A673 (cell line): ENCODE results near the gene MAPK11. TPM values are rescaled to one million over a fixed set of nuclear protein-coding genes. Genes with fewer than 3 reads are reported as not detected.
A peak's percentile ranks its signal among the peaks of the same experiment; 100 is the strongest.

Experiments
- BruUV-seq: library from RNA; stranded (reverse); fragments of 400-500 nt; replicated peaks from 2 replicates; lab custom pipeline; 2021; lab: Mats Ljungman, UMichigan
- CTCF ChIA-PET: fragments of 300-600 bp; sonication (Branson Sonifier 250); formaldehyde crosslinking; loops from one replicate; lab custom pipeline; 2022; ENCODE audit warnings: antibody characterized with exemption; lab: Charles Lee
- POLR2A ChIA-PET: fragments of 300-600 bp; sonication (Branson Sonifier 250); formaldehyde crosslinking; loops from one replicate; lab custom pipeline; 2022; ENCODE audit warnings: antibody characterized with exemption; ENCODE audit not compliant: low non-redundant PET; lab: Charles Lee
- DNase-seq: peaks from one replicate; pipeline ENCODE4 v3.0.0-alpha.2; 2015; ENCODE audit warnings: low spot score
- H3K27ac ChIP-seq: fragments of 200-600 bp; sonication (generic); 2 replicates; pipeline ENCODE4 v1.5.1; 2016; ENCODE audit warnings: mixed run types, low read depth, mild to moderate bottlenecking, mixed read lengths, antibody characterized with exemption, low read length; ENCODE audit not compliant: poor library complexity, severe bottlenecking
- H3K27me3 ChIP-seq: fragments of 200-600 bp; sonication (generic); replicated peaks from 2 replicates; pipeline ENCODE4 v1.6.1; 2017; ENCODE audit warnings: mixed run types, low read depth, mild to moderate bottlenecking, mixed read lengths, antibody characterized with exemption, low read length; ENCODE audit not compliant: insufficient read depth, poor library complexity
- H3K36me3 ChIP-seq: fragments of 200-600 bp; sonication (generic); 2 replicates; pipeline ENCODE4 v1.6.1; 2016; ENCODE audit warnings: mixed run types, mild to moderate bottlenecking, mixed read lengths, antibody characterized with exemption, low read length; ENCODE audit not compliant: insufficient read depth, poor library complexity, severe bottlenecking
- H3K4me1 ChIP-seq: fragments of 200-600 bp; sonication (generic); 2 replicates; pipeline ENCODE4 v1.6.1; 2017; ENCODE audit warnings: mixed run types, mild to moderate bottlenecking, mixed read lengths, antibody characterized with exemption, low read length; ENCODE audit not compliant: insufficient read depth, poor library complexity, severe bottlenecking
- H3K4me3 ChIP-seq: fragments of 200-600 bp; sonication (generic); 2 replicates; pipeline ENCODE4 v1.5.1; 2016; ENCODE audit warnings: low read depth, mixed run types, mild to moderate bottlenecking, mixed read lengths, low read length; ENCODE audit not compliant: poor library complexity, severe bottlenecking
- H3K9me3 ChIP-seq: fragments of 200-600 bp; sonication (generic); 2 replicates; pipeline ENCODE4 v1.6.1; 2016; ENCODE audit warnings: mixed run types, low read depth, mild to moderate bottlenecking, mixed read lengths, antibody characterized with exemption, low read length; ENCODE audit not compliant: poor library complexity, severe bottlenecking
- CTCF ChIP-seq: fragments of 300-800, 200-600 bp; sonication (generic); conservative IDR thresholded peaks from 2 replicates; pipeline ENCODE4 v1.5.1; 2017; ENCODE audit warnings: low read depth, mild to moderate bottlenecking, antibody characterized with exemption, low read length, moderate library complexity, mixed read lengths
- EZH2 ChIP-seq: fragments of 200-600 bp; sonication (generic); IDR thresholded peaks from 2 replicates; pipeline ENCODE4 v1.6.1; 2017; ENCODE audit warnings: borderline replicate concordance, low read depth, mild to moderate bottlenecking, mixed read lengths, antibody characterized with exemption, low read length; ENCODE audit not compliant: poor library complexity, severe bottlenecking
- intact Hi-C: fragments of 100-400 bp; cut with micrococcal nuclease; formaldehyde crosslinking; loops from one replicate; pipeline ENCODE4 v1.10.0; 2022; ENCODE audit not compliant: unreplicated experiment
- total RNA-seq: library from RNA; stranded (reverse); gene quantifications from 2 replicates; pipeline ENCODE4 v1.2.3, GENCODE V29; 2021

MAPK11 gene
- total RNA-seq, 1 experiment from 2014 or later: 5.4 TPM

GRCh38 chr22:50251477-50252081 is 18.6 kb downstream of the MAPK11 start:
- Histone ChIP-seq H3K36me3 (peaks cover 13% of the 10 kb centered on the region), H3K9me3 (no peaks in the 10 kb centered on the region), H3K4me3 (peak overlapping the region; percentile 78), H3K4me1 (peaks cover 7% of the 10 kb centered on the region), H3K27ac (peak overlapping the region; percentile 44), H3K27me3 (no peaks in the 10 kb centered on the region)
- no TSS peak for BruUV-seq
- intact Hi-C loops: loop anchor here (2.0 kb wide), 1 partner anchor 91 kb away; the partner anchor contains the start of gene PPP6R2
- no peak for DNase-seq
- POLR2A ChIA-PET: interaction anchor here (0.6 to 0.7 kb wide), 2 partner anchors 250 to 368 kb away, joined by 3 read pairs; no protein-coding TSS in a partner anchor
- TF ChIP-seq EZH2 (no peak), CTCF (no peak)
- CTCF ChIA-PET: interaction anchor here (0.5 to 1.2 kb wide), 3 partner anchors 20 to 81 kb away, joined by 3 to 5 read pairs (median 4); partner anchors contain the start of gene PLXNB2

GRCh38 chr22:50250555-50251476 is 19.4 kb downstream of the MAPK11 start, which contains the start of gene HDAC10:
TSS of gene HDAC10 (minus strand) at chr22:50251265. CDS start at chr22:50251032, 233 bp downstream.
- Histone ChIP-seq H3K4me3 (peak within 1 kb of the TSS; percentile 78), H3K27me3 (no peaks in the 10 kb centered on the region), H3K9me3 (no peaks in the 10 kb centered on the region), H3K27ac (peak within 1 kb of the TSS; percentile 87), H3K36me3 (peaks cover 19% of the 10 kb centered on the region), H3K4me1 (peaks cover 7% of the 10 kb centered on the region)
- ChIA-PET CTCF (interaction anchor here (0.5 to 1.2 kb wide), 4 partner anchors 21 to 370 kb away, joined by 3 to 5 read pairs (median 4); partner anchors contain the start of gene PLXNB2), POLR2A (interaction anchor here (0.6 kb wide), 1 partner anchor 251 kb away, joined by 3 read pairs; no protein-coding TSS in a partner anchor)
- TSS peak; percentile 18 for BruUV-seq
- intact Hi-C loops: loop anchor here (2.0 kb wide), 1 partner anchor 92 kb away; the partner anchor contains the start of gene PPP6R2
- DNase-seq: peak; percentile 93
- TF ChIP-seq CTCF: no peak
- no peak for TF ChIP-seq EZH2

GRCh38 chr22:50250249-50250554 is 20.0 kb downstream of the MAPK11 start:
- no peak for DNase-seq
- Histone ChIP-seq H3K27me3 (no peaks in the 10 kb centered on the region), H3K4me3 (peak overlapping the region; percentile 78), H3K36me3 (peaks cover 19% of the 10 kb centered on the region), H3K27ac (no peak overlapping the region), H3K9me3 (no peaks in the 10 kb centered on the region), H3K4me1 (peaks cover 7% of the 10 kb centered on the region)
- CTCF ChIA-PET: interaction anchor here (1.2 kb wide), 1 partner anchor 57 kb away, joined by 4 read pairs; the partner anchor contains the start of gene PLXNB2
- BruUV-seq: no TSS peak
- POLR2A ChIA-PET: no interaction called here
- intact Hi-C loops: loop anchor here (2.0 kb wide), 1 partner anchor 93 kb away; the partner anchor contains the start of gene PPP6R2
- TF ChIP-seq EZH2 (no peak), CTCF (no peak)
